Right lobe of liver (tissue), 6 donors: Measurements from ENCODE around the gene NOTCH1. TPM values are rescaled to one million over a fixed set of nuclear protein-coding genes. Genes with fewer than 3 reads are reported as not detected.
A peak's percentile ranks its signal among the peaks of the same experiment; 100 is the strongest.

Experiments
- ATAC-seq, 4 donors: fragments of 200-7000 bp; cut with Tn5 transposase; one replicate each; pipeline ENCODE4 v1.9.1; 2020; ENCODE audit warnings: mild to moderate bottlenecking in 4 of 4, moderate library complexity in 4 of 4
- DNase-seq, 3 donors: peaks; one replicate each; pipeline ENCODE4 v3.0.0-alpha.2; 2020
- H3K27ac ChIP-seq, 3 donors: fragments of 200-600 bp; one replicate each; pipeline ENCODE4 v1.8.0; 2022
- H3K27me3 ChIP-seq, 2 donors: fragments of 200-600 bp; one replicate each; pipeline ENCODE4 v1.8.0; 2022
- H3K36me3 ChIP-seq, 4 donors: fragments of 200-600 bp; sonication (generic) in 1 of 4; one replicate each; pipeline versions ENCODE4 v1.5.1 to v1.8.0; 2017 to 2022; ENCODE audit warnings: control low read depth in 1 of 4
- H3K4me1 ChIP-seq, 4 donors: fragments of 200-600 bp; sonication (generic) in 1 of 4; one replicate each; pipeline versions ENCODE4 v1.5.1 to v1.8.0; 2017 to 2022; ENCODE audit warnings: control low read depth in 1 of 4
- H3K4me3 ChIP-seq, 3 donors: fragments of 200-600 bp; one replicate each; pipeline ENCODE4 v1.8.0; 2022
- H3K9me3 ChIP-seq, 4 donors: fragments of 200-600 bp; sonication (generic) in 1 of 4; one replicate each; pipeline versions ENCODE4 v1.5.1 to v1.8.0; 2017 to 2022; ENCODE audit warnings: control low read depth in 1 of 4
- CTCF ChIP-seq, 4 donors: fragments of 200-600 bp in 3 of 4; fragments of 450-650 bp in 1 of 4; IDR thresholded peaks; one replicate each; pipeline versions ENCODE4 v1.5.1 to v1.8.0; 2016 to 2022; ENCODE audit warnings: antibody characterized with exemption in 4 of 4, mild to moderate bottlenecking in 2 of 4
- POLR2A ChIP-seq: fragments of 450-650 bp; IDR thresholded peaks from one replicate; pipeline ENCODE4 v1.6.1; 2017; ENCODE audit warnings: antibody characterized with exemption, mild to moderate bottlenecking
- WGBS: methylation state at CpG from one replicate; pipeline ENCODE4 v1.1.6; 2018; ENCODE audit warnings: low coverage, low lambda C conversion rate; ENCODE audit not compliant: insufficient coverage; ENCODE audit errors: missing lambda C conversion rate; 5-methylcytosine and 5-hydroxymethylcytosine counted together
- intact Hi-C, 2 donors: fragments of 100-400 bp; cut with DNase I; formaldehyde crosslinking; loops; one replicate each; pipeline versions ENCODE4 v1.11.2 to v1.14.1; 2022
- total RNA-seq, 6 experiments: library from RNA; depleted of rRNA in 2 of 6; stranded (reverse); fragments of >200 nt in 2 of 6; fragmentation: NEBNext Ultra II Directional in 3 of 6; extraction: Animal tissue kit (Norgen Biotek cat#: 25700) in 3 of 6; gene quantifications; one replicate each; pipeline versions ENCODE4 v1.1.0 to v1.2.4, GENCODE V29; 2016 to 2023
- donor health status: DM: no; HTN: yes; CAD: no.
- donor health status: DM: no; HTN: no; CAD: no.
- donor health status: DM: no; HTN: no; CAD: no.
- donor health status: DM: no; HTN: yes; CAD: no.
- donor health status: DM: no; HTN: yes; CAD: no.

The NOTCH1 gene
- total RNA-seq, 6 experiments from 2014 or later, result 17.4 to 26.2 (median 19.3) TPM

GRCh38 chr9:136565715-136566552, 20.1 kb upstream of the NOTCH1 start:
- H3K4me3 ChIP-seq, result no peak overlapping the region
- peaks cover 0 to 33% (median 4%) of the 10 kb centered on the region in 4 donors for H3K4me1 ChIP-seq
- ATAC-seq, result no peak
- H3K27ac ChIP-seq, result peak overlapping the region in 1 of 3 donors; percentile 77
- H3K9me3 ChIP-seq, result no peaks in the 10 kb centered on the region
- WGBS, result 67% methylated on average over 3 of the region's 26 CpGs
- no peaks in the 10 kb centered on the region for H3K27me3 ChIP-seq
- no peaks in the 10 kb centered on the region for H3K36me3 ChIP-seq
- intact Hi-C loops, result no loop called here
- TF ChIP-seq CTCF (IDR thresholded peaks at IDR 0.05) (no peak), POLR2A (no peak)
- DNase-seq, result no peak

DNA sequence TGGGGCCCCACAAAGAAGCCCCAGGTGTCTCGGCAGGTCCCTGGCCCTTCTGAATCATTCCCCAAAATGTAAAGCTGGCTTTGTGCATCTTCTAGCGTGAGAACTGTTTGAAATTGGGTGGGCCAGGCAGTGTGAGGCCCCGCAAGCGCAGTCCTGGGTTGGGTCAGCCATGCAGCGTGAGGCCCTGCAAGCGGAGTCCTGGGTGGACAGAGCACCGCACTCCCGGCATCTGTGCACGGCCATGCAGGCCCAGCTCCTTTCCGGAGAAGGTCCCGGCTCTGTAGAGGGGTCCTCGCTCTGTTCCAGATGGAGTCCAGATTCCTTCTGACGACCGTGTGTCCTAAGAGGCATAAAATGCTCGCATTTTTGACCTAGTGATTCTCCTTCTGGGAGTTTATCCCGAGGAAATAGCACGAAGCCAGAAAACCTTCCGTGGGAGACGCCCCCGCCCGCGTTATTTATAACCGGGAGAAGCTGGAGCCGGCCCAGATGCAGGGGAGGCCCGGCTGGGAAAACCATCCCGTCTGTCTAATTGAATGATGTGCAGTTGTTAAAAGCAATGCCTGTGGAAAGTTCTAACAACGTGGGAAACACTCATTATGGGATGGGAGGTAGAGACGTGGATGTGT, 19.4 kb upstream of the NOTCH1 start:
- TF ChIP-seq POLR2A (no peak), CTCF (IDR thresholded peaks at IDR 0.05) (no peak)
- Histone ChIP-seq H3K4me1 (peaks cover 0 to 33% (median 4%) of the 10 kb centered on the region in 4 donors), H3K27me3 (no peaks in the 10 kb centered on the region), H3K4me3 (no peak overlapping the region), H3K27ac (peak overlapping the region; percentile 26 to 77 (median 55)), H3K9me3 (no peaks in the 10 kb centered on the region), H3K36me3 (no peaks in the 10 kb centered on the region)
- no peak for DNase-seq
- intact Hi-C loops, result no loop called here
- ATAC-seq, result no peak
- 54% methylated on average over 20 of the region's 28 CpGs for WGBS

- H3K36me3 ChIP-seq, result no peaks in the 10 kb centered on the region
- H3K27me3 ChIP-seq, result no peaks in the 10 kb centered on the region
- TF ChIP-seq POLR2A, result no peak
- TF ChIP-seq CTCF (IDR thresholded peaks at IDR 0.05), result peak; percentile 6 to 38 (median 12)
- DNase-seq (peak in 2 of 3 donors; percentile 75 to 85), ATAC-seq (peak; percentile 50 to 74 (median 65))
- peaks cover 0 to 33% (median 4%) of the 10 kb centered on the region in 4 donors for H3K4me1 ChIP-seq
- H3K4me3 ChIP-seq, result no peak overlapping the region
- H3K27ac ChIP-seq, result peak overlapping the region; percentile 26 to 77 (median 55)
- H3K9me3 ChIP-seq, result no peaks in the 10 kb centered on the region
- WGBS, result 38% methylated on average over 5 of the region's 21 CpGs
- intact Hi-C loops, result no loop called here
These were observed 18.6 kb upstream of the NOTCH1 start for GRCh38 chr9:136564379-136564988.

DNA sequence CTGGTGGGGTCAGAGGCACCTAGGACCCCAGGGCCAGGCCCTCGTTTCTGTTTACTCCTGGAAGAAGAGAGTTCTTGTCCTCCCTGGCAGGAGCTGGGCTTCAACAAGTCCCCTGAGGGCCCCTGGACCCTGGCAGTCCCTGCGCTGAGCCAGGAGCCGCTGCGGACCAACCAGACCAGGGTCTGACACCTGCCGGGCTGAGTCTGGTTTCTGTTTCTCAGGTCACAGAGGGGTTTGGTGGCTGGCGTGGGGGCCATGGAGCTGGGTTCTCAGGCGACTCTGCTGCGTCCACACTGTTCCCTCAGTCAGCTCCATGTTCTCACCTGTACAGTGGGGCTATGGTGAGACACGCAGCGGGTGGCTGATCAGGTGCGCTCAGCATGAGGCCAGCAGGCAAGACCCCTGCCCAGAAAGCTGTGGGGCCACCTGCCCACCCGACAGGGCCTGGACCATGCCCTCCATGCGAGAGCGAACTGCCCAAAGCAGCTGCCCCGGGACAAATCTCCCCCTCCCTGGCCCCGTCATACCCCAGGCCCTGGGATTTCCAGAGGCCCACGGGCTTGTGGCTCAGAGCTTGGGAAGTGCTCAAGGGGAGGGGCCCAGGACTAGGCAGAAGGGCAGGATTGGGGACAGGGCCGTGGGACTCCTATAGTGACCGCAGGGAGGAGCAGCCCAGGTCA, 17.9 kb upstream of the NOTCH1 start:
- Histone ChIP-seq H3K27ac (peak overlapping the region; percentile 26 to 57 (median 55)), H3K9me3 (no peaks in the 10 kb centered on the region), H3K36me3 (no peaks in the 10 kb centered on the region), H3K4me1 (peaks cover 0 to 36% (median 6%) of the 10 kb centered on the region in 4 donors), H3K4me3 (no peak overlapping the region), H3K27me3 (no peaks in the 10 kb centered on the region)
- intact Hi-C loops, result no loop called here
- TF ChIP-seq CTCF (IDR thresholded peaks at IDR 0.05), result no peak
- no peak for TF ChIP-seq POLR2A
- 68% methylated on average over 7 of the region's 19 CpGs for WGBS
- no peak for ATAC-seq
- no peak for DNase-seq
